HG03139 (cell line): Measurements from ENCODE around the gene SERPINB5.
"Not testable (repeated sequence)": the region's sequence is repeated elsewhere in the genome, so short reads cannot be mapped to it uniquely, and the experiment has no call there.

ENCODE experiments used
- ATAC-seq: cut with Tn5 transposase; IDR thresholded peaks from one replicate; pipeline ENCODE4 v1.9.1; 2021; ENCODE audit not compliant: unreplicated experiment

Gene SERPINB5, protein sequence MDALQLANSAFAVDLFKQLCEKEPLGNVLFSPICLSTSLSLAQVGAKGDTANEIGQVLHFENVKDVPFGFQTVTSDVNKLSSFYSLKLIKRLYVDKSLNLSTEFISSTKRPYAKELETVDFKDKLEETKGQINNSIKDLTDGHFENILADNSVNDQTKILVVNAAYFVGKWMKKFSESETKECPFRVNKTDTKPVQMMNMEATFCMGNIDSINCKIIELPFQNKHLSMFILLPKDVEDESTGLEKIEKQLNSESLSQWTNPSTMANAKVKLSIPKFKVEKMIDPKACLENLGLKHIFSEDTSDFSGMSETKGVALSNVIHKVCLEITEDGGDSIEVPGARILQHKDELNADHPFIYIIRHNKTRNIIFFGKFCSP

GRCh38 chr18:63476668-63477067 is at the start of gene SERPINB5:
Gene SERPINB5 (plus strand): TSS chr18:63476958. CDS start chr18:63484429, 7,471 bp downstream.
- ATAC-seq, result no peak

DNA sequence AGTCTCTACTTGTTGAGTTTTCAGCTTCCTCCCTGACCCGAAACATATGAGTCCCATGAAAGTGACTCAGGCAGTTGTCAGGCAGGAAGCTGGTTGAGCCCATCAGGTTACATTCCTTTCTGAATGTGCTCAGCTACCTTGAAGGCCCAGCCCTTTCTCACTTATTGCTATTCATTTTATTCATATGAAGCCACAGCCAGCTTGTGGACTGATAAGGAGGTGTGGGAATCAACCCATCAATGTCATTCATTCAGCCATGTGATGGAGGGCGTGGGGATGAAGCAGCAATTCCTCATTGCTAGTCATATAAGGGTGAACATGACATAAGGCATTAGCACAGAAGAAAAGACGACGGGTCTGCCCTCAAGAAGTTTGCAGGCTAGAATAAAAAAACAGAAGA is 49.2 kb upstream of the SERPINB5 start:
- ATAC-seq, result no peak

GRCh38 chr18:63430526-63430925 is 46.2 kb upstream of the SERPINB5 start:
- ATAC-seq, result no peak

DNA sequence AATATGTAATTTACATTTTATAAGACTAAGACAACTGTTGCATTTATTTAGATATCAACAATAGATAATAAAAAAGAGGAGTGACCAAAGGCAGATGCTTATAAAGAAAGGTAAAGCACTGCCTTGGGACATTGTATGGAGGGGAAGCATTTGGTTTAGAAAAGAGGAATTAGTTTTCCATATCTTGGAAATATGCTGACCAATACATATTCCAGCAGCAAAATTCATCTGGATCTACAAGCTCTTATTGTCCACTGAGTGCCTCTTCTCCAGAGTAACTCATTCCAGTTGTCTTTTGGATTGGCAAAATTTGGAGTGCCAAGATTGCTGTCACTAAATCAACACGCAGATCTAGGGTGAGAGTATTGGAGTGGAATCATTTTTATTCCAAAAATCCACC is 45.6 kb upstream of the SERPINB5 start:
- ATAC-seq, result no peak

GRCh38 chr18:63433334-63433866 is 43.4 kb upstream of the SERPINB5 start:
- no peak for ATAC-seq

GRCh38 chr18:63438181-63438580 is 38.6 kb upstream of the SERPINB5 start:
- ATAC-seq, result no peak

- ATAC-seq, result no peak
Measured at GRCh38 chr18:63439334-63439733, 37.4 kb upstream of the SERPINB5 start.

GRCh38 chr18:63440219-63440618 is 36.5 kb upstream of the SERPINB5 start:
- ATAC-seq, result no peak

DNA sequence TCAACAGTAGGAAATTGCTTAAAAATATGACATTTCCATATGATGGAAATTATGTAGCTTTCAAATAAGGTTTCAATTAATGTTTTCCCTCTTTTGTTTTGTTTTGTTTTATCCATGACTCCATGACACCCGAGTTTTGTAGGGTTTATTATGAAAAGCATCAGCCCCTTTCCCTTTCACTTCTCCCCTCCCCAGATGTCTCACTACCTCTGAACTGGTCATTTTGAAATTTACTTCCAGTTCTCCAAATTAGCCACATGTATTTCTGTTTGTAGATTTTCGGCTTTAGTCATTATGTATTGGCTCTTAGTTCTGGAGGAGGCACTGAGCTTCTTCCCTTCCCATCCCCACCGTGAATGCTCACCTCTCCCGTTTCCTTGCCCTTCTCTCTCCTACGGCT is 35.9 kb upstream of the SERPINB5 start:
- no peak for ATAC-seq

GRCh38 chr18:63443829-63444228 is 32.9 kb upstream of the SERPINB5 start:
- ATAC-seq, result no peak

DNA sequence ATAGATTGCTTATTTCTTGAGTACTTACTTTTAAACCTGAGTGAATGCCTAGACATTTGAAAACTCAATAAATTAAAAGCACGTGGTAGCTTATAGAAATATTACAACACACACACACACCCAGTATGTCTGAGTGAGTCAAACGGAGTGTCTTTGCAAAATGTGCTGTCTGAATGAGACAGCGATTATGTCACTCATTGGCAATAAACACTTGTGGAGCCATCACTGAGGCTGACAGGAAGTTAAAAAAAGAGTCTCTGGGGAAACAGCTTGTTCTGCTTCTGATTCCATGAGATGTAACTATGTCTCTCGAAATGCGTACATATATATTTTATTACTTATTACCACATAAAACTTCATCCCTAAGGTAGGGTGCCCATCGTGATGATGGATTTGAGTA is 32.2 kb upstream of the SERPINB5 start:
- no peak for ATAC-seq

DNA sequence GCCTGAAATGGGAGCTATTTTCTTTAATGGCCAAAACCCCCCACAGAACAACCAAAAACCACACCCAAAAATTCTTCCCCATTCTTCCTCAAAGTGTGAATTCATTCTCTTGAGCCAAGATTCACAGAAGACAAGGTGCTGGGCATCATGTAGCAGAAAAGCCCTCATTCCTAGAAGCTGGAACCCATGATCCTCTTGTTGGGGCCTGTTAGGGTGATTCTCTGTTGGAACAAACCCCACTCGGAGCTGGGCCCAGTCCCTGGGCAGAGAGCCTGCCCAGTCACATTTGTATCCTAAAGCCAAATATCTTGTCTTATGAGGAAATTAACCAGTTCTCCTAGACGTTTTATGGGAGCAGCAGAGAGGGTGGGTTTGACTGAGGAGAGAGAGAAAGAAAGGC is 31.7 kb upstream of the SERPINB5 start:
- no peak for ATAC-seq

GRCh38 chr18:63446266-63446665 is 30.5 kb upstream of the SERPINB5 start:
- no peak for ATAC-seq

- no peak for ATAC-seq
Measured at GRCh38 chr18:63447066-63447465, 29.7 kb upstream of the SERPINB5 start.

DNA sequence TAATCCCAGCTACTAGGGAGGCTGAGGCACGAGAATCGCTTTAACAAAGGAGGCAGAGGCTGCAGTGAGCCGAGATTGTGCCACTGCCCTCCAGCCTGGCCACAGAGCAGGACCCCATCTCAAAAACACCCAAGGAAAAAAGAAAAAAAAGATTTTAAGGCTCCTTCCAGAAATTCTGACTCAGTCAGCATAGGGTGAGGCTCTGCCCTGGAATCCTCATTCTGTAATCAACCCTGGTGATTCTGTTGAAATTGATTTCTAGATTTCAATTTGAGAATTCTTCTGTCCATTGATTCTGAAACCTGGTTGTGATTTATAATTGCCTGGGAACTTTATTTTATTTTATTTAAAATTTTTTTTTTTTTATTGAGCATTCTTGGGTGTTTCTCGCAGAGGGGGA is 27.3 kb upstream of the SERPINB5 start:
- ATAC-seq, result no peak

DNA sequence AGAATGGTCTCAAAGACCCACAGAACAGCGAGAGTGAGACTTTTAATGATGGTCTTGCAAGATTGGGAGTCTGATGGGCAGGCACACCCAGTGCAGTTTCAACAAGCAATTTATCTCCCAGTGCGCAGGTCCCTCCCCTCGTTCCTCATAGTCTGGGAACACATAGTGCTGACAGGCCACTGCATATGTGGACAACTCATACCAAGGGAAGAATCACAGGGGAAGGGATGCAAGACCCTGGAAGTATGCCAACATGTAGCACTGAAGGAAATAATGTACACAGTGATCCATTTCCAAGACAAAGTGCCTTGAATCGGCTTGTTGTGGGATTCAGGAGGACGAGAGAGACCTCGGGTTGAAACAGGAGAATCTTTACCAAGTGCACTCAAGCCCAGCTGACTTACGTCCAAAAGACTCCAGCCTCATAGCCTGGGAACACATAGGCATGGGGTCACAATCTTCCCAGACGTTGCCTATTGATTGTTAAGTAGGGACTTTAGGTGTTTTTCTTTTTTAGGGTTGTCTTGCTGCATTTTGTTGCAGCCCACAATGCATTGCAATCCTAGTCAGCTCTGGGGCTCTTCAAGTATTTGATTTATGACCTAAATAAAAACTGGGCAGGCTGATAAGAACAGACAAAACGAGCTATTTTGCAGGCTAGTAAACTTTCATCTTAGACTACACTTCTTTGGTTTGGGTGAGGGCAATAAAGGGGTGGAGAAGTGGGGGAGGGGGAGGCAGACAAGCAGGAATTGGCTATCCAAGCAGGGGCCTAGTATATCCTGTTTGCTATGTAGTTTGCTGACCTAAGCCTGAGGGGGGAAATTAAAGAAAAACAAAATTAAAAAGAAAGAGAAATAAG is 24.7 kb upstream of the SERPINB5 start:
- no peak for ATAC-seq

GRCh38 chr18:63452751-63453150 is 24.0 kb upstream of the SERPINB5 start:
- not testable (repeated sequence) for ATAC-seq

- ATAC-seq, result no peak
Measured at GRCh38 chr18:63454497-63454896, 22.3 kb upstream of the SERPINB5 start.

- no peak for ATAC-seq
Measured at GRCh38 chr18:63457977-63458376, 18.8 kb upstream of the SERPINB5 start.

- no peak for ATAC-seq
Measured at GRCh38 chr18:63460414-63460813, 16.3 kb upstream of the SERPINB5 start.

DNA sequence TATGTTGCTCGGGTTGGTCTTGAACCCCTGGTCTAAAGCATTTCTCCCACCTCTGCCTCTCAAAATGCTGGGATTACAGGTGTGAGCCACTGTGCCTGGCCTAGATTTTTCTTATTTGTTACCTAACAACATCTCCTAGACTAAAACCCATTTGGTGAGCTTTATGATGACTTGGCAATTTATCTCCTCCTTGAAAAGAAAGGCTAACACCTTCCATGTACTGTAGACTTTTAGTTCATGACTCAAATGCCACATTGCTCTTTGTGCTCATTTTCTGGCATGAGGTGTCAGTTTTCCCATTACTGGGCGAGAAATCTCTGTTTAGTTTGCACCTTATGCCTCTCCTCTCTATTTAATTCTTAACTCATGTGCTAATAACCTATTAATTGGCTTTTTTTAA is 12.3 kb upstream of the SERPINB5 start:
- no peak for ATAC-seq

GRCh38 chr18:63465059-63465458 is 11.7 kb upstream of the SERPINB5 start:
- ATAC-seq, result no peak
